Non-pigmented ciliary epithelial cell (primary cell): ENCODE results near the gene OR51E2.

ENCODE experiments used
- DNase-seq: peaks from one replicate; pipeline ENCODE4 v3.0.0-alpha.2; 2010; ENCODE audit warnings: low read depth

Gene OR51E2

DNA sequence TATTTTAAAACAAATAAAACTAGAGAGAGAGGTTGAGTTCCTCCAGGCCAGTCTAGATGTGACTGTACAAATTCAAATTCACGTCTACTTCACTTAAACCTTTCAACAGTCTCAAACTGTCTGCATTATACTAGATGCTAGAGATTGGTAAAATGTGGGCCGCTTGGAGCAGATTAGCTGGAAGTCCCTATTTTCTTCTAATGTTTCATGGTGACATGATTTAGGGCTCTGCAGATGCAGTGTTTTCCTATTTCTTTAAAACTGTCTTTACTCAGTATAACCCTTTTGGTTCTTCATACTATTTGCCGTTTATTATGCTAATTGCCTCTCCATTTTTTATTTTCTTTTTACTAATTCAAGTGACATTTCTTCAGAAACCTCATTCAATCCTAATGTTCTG is 33.5 kb downstream of the OR51E2 start:
- DNase-seq: no peak

DNA sequence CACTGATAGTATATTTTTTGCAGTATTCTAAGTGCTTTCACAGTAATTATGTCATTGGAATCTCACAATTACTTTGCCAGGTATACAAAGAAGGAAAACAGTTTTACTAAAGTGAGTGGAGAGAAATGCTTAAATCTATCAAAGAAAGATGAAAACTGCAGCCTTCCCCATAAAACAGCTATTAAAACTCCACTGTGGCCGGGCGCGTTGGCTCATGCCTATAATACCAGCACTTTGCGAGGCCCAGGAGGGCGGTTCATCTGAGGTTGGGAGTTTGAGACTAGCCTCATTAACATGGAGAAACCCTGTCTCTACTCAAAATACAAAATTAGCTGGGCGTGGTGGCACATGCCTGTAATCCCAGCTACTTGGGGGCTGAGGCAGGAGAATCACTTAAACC is 34.8 kb downstream of the OR51E2 start:
- no peak for DNase-seq

DNA sequence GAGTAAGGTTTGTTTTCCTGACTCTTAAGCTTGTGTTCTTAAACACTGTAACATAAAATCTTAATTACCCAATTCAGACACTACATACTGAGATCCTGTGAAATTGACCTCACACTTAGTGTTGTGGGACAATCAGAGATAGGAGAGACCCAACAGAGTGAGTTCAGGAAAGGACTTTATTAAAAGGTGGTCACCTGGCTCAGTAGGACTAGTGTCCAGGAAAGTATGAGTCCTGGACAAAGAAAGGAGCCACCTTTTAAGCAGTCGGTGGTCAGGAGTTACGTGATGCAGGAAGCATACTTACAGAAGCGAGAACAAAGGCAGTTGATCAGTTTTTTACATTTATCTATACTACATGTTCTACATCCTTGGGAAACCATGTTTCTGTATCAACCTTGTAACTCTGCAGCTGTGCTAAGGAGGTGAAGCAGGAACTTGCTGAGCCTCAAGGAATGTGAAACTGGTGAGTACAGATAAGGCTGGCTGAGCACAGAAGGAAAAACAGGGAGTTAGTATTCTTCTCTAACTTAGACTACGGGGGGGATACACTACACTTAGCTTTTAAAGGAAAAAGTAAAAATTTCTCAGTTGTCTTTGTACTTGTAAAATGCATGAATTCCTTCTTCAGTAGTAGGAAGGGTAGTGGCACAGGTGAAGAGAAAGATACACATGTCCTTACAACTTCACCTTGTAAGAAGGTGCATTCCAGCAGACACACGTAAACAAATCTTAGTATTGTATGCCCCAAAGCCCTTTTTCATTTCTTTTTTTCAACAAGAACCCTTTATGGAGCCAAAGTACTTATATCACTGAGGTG is 38.8 kb downstream of the OR51E2 start:
- no peak for DNase-seq

DNA sequence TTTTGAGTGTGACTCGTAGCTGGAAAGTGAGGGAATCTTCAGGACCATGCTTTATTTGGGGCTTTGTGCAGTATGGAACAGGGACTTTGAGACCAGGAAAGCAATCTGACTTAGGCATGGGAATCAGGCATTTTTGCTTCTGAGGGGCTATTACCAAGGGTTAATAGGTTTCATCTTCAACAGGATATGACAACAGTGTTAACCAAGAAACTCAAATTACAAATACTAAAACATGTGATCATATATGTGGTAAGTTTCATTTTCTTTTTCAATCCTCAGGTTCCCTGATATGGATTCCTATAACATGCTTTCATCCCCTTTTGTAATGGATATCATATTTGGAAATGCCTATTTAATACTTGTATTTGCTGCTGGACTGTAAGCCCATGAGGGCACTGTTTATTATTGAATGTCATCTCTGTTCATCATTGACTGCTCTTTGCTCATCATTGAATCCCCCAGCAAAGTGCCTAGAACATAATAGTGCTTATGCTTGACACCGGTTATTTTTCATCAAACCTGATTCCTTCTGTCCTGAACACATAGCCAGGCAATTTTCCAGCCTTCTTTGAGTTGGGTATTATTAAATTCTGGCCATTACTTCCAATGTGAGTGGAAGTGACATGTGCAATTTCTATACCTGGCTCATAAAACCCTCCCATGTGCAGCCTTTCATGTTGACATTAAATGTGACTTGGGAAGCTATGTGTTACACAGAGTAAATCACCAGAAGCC is 42.9 kb downstream of the OR51E2 start:
- no peak for DNase-seq

DNA sequence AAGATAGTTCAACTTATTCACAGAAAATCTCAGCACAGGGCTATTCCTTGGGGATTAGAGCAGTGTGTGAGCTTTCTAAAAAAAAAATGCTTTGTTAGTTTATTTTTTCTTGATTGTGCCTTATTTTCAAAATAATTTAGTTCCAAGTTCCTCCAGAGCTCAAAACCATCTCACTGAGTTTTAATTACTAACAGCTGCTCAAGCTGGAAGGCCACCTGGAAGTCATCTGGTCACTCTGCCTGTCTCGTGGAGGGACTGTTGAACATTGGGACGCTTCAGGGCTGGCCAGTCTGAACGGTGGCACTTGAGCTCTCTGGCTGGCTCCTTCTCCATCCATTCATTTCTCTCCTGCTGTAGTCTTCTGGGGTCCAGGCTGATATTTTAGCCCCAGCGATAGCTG is 49.9 kb downstream of the OR51E2 start:
- DNase-seq: no peak

DNA sequence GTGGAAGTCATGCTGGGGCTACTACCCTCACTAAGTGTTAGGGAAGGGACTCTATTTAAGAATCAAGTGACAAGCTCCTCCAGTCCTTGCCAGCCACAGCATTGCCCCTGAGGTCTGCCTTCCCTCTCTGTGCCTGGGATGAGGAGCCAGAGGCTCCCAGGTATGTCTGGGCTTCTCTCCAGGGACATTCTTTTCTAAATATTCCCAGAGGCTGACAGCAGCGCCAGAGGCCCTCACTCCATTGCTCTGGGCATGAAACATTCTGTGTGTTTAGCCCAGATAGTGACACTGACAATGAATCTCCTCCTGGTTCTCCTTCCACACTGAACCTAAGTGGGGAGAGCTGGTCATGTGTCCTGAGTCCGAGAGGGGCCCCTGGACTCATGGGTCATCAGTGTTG is 51.7 kb downstream of the OR51E2 start:
- DNase-seq: no peak

DNA sequence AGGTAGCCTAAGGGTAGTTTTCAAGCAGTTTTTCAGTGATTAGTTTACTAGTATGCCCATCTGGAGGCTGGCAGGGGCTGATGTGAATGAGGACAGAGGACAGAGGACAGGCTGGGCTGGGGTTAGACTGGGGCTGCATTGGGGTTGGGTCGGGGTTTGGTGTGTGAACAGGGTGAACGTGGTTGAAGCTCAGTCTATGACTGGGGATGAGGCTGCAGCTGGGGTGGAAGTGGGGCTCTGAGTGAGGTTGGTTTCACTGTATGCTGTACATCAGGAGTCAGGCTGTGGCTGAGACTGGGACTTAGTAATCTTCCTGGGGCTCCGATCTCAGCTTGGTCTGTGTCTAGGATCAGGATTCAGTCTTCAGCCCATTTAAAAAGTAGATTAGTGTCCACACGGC is 53.4 kb downstream of the OR51E2 start:
- no peak for DNase-seq

DNA sequence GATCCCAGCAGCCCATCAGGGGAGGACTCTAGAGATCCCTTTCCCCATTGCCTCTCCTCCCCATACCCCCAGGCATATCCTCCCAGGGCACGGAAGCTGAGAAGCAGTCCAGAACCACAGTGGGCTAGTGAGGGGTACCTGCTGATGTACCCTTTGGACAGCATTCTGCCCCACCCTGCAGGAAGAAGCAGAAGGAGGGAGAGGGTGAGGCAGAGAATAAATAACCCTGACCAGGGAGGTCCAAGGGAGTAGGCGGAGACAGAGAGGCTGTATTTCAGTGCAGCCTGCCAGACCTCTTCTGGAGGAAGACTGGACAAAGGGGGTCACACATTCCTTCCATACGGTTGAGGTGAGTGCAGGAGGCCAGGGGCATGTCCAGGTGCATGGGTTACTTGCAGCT is 54.0 kb downstream of the OR51E2 start, which contains the start of gene OR51E1:
OR51E1 (plus strand) TSS at position 301 of the 400 bp plus-strand sequence. CDS start 8,545 bp downstream, outside the sequence.
- DNase-seq: no peak

DNA sequence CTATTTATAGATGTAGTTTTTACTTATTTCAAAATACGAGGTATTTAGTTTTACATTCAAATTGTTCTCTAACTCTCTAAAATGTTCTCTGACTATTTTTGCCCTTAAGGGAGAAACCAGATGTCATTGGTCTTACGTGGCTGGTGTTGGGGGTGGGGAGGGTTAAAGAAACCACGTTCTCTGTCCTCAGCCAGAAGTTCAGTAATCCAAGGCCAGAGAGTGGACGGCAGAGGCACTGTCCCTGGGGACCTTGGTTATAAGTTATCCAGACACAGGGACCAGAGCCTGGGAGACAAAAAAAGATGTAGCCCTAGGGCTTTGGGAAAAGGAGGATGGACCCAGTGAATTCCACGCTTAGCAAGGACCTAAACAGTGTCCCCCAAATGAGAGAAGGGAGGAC is 54.6 kb downstream of the OR51E2 start:
- DNase-seq: no peak

DNA sequence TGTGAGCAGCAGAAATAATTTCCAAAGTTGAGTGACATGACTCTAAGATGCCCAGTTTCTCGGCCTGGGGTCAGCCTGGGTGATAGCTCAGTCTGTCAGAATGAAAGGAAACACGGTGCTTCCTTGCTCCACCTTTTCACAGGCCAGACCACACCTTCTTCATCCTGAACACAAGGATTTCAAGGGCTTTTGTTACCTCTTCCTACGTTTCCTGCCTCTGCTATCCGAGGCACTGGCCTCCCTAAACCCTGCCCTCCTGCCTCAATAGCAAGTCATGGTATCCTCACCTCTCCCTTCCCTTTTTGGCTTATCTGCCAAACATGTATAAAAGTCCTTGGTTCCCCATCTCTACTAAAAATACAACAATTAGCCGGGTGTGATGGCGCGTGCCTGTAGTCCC is 55.6 kb downstream of the OR51E2 start:
- DNase-seq: no peak

DNA sequence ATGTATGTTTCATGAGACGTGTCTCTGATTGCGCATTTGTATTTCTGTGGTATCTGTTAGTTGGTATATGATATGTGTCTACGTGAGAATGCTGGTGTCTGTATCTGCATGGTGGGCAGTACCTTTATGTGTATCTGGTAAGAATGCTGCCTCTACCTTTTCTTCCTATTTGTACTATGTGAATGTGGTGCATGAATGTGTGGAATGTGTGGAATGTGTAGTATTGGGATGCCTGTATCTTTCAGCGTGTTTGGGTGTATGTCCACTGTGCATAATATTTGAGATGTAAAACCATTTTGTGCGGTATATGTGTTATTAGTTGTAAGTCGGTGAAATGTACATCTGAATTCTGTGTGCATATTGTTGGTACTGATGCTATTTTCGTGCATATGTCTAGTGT is 56.2 kb downstream of the OR51E2 start:
- DNase-seq: no peak

DNA sequence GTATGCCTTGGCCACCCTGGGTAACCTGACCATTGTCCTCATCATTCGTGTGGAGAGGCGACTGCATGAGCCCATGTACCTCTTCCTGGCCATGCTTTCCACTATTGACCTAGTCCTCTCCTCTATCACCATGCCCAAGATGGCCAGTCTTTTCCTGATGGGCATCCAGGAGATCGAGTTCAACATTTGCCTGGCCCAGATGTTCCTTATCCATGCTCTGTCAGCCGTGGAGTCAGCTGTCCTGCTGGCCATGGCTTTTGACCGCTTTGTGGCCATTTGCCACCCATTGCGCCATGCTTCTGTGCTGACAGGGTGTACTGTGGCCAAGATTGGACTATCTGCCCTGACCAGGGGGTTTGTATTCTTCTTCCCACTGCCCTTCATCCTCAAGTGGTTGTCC is 57.7 kb downstream of the OR51E2 start:
- DNase-seq: no peak

DNA sequence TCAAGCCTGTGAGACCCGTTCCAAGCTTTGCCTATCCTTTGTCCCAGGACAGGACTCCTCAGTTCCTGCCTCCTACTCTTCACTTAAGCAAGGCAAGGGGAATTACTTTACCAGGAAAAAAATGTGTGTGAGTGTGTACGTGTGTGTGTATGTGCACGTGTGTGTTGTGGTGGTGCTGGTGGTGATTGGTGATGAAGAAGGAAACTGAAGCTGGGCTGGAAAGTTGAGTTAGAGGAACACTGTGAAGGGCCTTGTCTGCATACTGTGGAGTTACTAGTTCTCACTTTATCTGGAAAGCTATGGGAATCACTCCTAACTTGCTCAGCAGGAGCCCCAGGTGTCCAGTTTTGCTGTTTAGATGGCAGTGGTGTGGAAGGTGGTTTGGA is 60.0 kb downstream of the OR51E2 start:
- DNase-seq: no peak

DNA sequence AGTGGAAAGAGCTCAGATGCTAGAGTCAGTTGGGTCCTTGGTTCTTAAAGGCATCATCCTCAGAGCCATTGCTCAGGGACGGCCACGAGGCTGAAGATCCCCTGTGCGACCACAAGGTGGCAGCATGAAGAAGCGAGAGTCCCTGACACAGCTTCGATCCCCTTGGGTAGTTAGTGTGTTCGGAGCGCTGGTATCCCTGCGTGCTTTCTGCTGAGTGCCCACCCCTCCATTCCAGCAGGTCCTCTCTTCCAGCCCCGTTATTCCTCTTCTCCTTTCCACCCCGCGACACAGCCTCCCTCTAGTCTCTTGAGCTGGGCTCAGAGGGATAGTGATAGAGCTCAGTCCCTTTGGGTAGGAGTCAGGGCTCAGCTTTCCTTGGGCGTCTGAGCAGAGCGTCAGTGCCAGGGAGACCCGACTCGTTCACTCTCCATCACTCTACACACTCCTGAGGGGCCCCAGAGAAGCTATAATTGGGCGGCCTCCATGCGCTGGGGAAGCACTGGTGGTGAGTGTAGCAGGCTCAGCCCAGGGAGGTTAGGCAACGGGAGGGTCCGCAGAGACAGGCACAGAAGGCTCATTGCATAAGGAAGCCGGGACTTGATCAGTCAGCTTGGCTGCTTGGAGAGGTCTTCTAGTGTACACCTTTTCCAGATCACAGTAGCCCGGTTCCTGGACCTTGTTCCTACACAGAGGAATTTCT is 60.5 kb downstream of the OR51E2 start, which contains the start of gene OR51D1:
OR51D1 (plus strand) TSS at position 516 of the 700 bp plus-strand sequence. CDS start 2,314 bp downstream, outside the sequence.
- no peak for DNase-seq

DNA sequence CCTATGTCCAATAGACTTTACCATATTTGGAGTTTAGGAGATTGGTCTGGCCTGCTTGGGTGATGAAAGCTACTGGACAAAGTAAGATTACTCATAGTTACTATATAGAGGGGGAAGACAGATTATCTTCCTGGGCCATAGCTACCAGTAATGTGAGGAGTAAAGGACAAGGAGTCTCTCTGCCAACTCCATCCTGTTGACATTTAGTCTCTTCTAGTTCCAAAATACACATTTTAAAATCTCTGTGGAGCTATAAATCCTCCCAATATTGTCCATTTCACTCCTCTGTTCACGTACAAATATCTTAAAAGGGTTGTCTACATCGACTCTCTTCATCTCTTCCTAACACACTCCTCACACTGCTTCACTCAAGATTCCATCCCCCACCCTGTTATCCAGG is 61.5 kb downstream of the OR51E2 start:
- no peak for DNase-seq
